SJCRH30 (cell line): ENCODE measurements around the gene TMPRSS11E. TPM values are rescaled to one million over a fixed set of nuclear protein-coding genes. Genes with fewer than 3 reads are reported as not detected.

Source experiments
- total RNA-seq: library from RNA; depleted of rRNA; stranded (reverse); fragments of >200 nt; shearing (Covaris generic); gene quantifications from 2 replicates; pipeline ENCODE4 v1.2.3, GENCODE V29; 2014; rRNA removed

Gene TMPRSS11E
- total RNA-seq, 1 experiment from 2014 or later: not detected

Other genes with a start within 250 kb of the TMPRSS11E start
- gene TMPRSS11B, start 201.8 kb upstream of the TMPRSS11E start, total RNA-seq: not detected in 2 replicates
- gene YTHDC1, start 97.4 kb upstream of the TMPRSS11E start, total RNA-seq: 85.3 and 99.6 TPM in 2 replicates
- gene UGT2B17, start 128.9 kb downstream of the TMPRSS11E start, total RNA-seq: not detected in 2 replicates
- not detected in 2 replicates for gene UGT2B15, start 223.2 kb downstream of the TMPRSS11E start, total RNA-seq